ENCODE results near the gene AP3D1. TPM values are rescaled to one million over a fixed set of nuclear protein-coding genes. Genes with fewer than 3 reads are reported as not detected.

The AP3D1 gene
- total and polyA plus RNA-seq, 9 of the 15 experiments (the other 6 are each of a cell fraction or from before 2014, with no cell fraction given): 1.2 to 86.1 (median 35.9) TPM

- TF ChIP-seq ZNF592 (IDR thresholded peaks at IDR 0.05) (peak; percentile 98), ZFX (CRISPR knock-in tag; IDR thresholded peaks at IDR 0.05) (peak; percentile 95), JUND (IDR thresholded peaks at IDR 0.05; ENCODE audit: borderline replicate concordance, low read depth, low read length) (peak; percentile 98), JUND (tag; IDR thresholded peaks at IDR 0.05; ENCODE audit: borderline replicate concordance, low read depth, low read length) (peak; percentile 91; the same call in 1 of the 3 replicates), SREBF1 (IDR thresholded peaks at IDR 0.05; ENCODE audit: borderline replicate concordance, low read depth, low read length) (peak; percentile 92), BHLHE40 (IDR thresholded peaks at IDR 0.05; ENCODE audit: low read length) (peak; percentile 25; the same call in 1 of the 2 replicates), RBBP5 (IDR thresholded peaks at IDR 0.05; ENCODE audit: borderline replicate concordance, insufficient read depth, low read length, poor library complexity, severe bottlenecking) (peak; percentile 58), CBFB (CRISPR knock-in tag; IDR thresholded peaks at IDR 0.05) (peak; percentile 91), RBFOX2 (IDR thresholded peaks at IDR 0.05; ENCODE audit: low read depth, low read length) (peak; percentile 97), CTBP1 (IDR thresholded peaks at IDR 0.05; ENCODE audit: borderline replicate concordance) (peak; percentile 94), SMARCA5 (IDR thresholded peaks at IDR 0.05) (no peak), MNT (conservative IDR thresholded peaks at IDR 0.05) (peak; percentile 78 to 85), CCNT2 (IDR thresholded peaks at IDR 0.05; ENCODE audit: borderline replicate concordance, extremely low read depth, insufficient read length, low read depth, low read length) (peak; percentile 89), HOXB6 (CRISPR knock-in tag; IDR thresholded peaks at IDR 0.05; ENCODE audit: borderline replicate concordance) (no peak), MTA1 (IDR thresholded peaks at IDR 0.05; ENCODE audit: borderline replicate concordance) (peak; percentile 43; the same call in 1 of the 2 replicates), ZNF644 (tag; IDR thresholded peaks at IDR 0.05; ENCODE audit: low read depth) (peak; percentile 96), ETV5 (CRISPR knock-in tag; IDR thresholded peaks at IDR 0.05; ENCODE audit: low read depth) (peak; percentile 39), FOXA1 (IDR thresholded peaks at IDR 0.05; ENCODE audit: borderline replicate concordance) (no peak), DPF2 (IDR thresholded peaks at IDR 0.05) (peak; percentile 83), LARP7 (IDR thresholded peaks at IDR 0.05) (no peak), CREB3 (tag; conservative IDR thresholded peaks at IDR 0.05; ENCODE audit: low read depth) (peak; percentile 89), SMARCC2 (IDR thresholded peaks at IDR 0.05; ENCODE audit: low read depth) (peak; percentile 70)
Observed at GRCh38 chr19:2059422-2060201, 91.8 kb downstream of the AP3D1 start (continued).
